ENCODE results near the gene SOAT2.

The SOAT2 gene

DNA sequence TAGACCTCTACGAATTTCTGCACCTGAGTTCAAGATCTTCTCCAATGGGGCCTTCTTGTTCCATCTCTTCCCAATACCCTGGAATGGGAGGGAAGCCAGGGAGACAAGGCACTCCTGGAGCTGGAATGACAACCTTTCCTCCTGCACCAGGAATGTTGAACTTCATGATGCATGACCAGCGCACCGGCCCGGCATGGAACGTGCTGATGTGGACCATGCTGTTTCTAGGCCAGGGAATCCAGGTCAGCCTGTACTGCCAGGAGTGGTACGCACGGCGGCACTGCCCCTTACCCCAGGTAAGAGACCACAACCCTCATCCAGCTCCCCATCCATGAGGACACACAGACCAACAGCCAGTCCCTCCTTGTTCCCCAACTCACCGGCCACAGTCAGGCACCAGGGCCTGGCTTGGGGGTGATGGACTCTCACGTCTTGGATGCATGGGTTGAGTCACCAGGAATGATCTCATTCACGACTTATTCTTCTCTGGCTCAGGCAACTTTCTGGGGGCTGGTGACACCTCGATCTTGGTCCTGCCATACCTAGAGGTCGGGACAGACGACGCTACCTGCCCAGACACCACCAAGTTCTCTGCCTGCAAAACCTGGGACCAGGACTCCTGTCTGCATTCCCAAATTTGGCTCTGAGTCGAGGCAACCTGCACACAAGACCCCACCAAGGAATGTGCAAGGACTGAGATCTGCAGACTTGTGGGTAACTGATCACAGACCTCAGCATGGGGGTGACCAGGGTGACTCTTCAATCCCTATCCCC is 20.5 kb downstream of the SOAT2 start:
- no peak overlapping the region for H3K4me3 ChIP-seq (ENCODE audit: low read depth, low read length)
- no peak for DNase-seq (ENCODE audit: low read depth)
- TF ChIP-seq, protein P1, sequence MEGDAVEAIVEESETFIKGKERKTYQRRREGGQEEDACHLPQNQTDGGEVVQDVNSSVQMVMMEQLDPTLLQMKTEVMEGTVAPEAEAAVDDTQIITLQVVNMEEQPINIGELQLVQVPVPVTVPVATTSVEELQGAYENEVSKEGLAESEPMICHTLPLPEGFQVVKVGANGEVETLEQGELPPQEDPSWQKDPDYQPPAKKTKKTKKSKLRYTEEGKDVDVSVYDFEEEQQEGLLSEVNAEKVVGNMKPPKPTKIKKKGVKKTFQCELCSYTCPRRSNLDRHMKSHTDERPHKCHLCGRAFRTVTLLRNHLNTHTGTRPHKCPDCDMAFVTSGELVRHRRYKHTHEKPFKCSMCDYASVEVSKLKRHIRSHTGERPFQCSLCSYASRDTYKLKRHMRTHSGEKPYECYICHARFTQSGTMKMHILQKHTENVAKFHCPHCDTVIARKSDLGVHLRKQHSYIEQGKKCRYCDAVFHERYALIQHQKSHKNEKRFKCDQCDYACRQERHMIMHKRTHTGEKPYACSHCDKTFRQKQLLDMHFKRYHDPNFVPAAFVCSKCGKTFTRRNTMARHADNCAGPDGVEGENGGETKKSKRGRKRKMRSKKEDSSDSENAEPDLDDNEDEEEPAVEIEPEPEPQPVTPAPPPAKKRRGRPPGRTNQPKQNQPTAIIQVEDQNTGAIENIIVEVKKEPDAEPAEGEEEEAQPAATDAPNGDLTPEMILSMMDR (IDR thresholded peaks at IDR 0.05; ENCODE audit: low read depth, low read length, missing control alignments) = no peak

DNA sequence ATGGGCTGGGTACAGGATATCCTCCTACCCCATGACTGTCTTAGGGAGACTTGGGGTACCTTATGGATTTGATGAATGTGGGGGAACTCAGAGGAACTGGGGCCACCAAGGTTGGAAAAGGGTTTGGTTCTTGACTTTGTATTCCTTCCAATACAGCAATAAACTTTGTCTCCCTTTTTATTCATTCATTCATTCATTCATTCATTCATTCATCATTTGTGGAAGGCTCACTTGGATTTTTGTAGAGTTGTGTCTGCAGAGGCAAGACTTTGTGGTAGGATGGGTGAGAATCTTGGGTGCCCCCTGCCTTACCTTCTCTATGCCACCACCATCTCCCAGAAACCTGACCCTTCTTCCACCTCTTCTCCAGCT is 21.1 kb downstream of the SOAT2 start:
- DNase-seq (ENCODE audit: low read depth) = no peak
- TF ChIP-seq, protein P1 (IDR thresholded peaks at IDR 0.05; ENCODE audit: low read depth, low read length, missing control alignments) = no peak
- H3K4me3 ChIP-seq (ENCODE audit: low read depth, low read length) = no peak overlapping the region

DNA sequence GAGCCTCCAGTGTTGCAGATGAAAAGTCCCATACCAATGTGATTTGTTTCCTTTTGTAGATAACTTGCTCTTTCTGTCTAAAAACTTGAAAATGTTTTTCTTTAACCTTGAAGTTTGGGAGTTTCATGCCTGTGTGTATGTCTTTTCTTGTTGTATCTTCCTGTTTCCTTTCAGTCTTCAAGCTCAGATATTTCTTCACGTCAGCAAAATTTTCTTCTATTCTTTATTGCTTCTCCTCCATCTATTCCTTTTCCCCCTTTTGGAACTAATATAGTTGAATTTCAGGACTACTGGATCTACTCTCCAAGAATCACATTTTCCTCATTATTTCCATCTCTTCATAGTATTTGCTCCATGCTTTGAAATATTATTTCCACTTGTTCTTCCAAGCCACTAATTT is 23.9 kb downstream of the SOAT2 start:
- H3K4me3 ChIP-seq (ENCODE audit: low read depth, low read length) = no peak overlapping the region
- DNase-seq (ENCODE audit: low read depth) = no peak
- TF ChIP-seq, protein P1 (IDR thresholded peaks at IDR 0.05; ENCODE audit: low read depth, low read length, missing control alignments) = no peak

DNA sequence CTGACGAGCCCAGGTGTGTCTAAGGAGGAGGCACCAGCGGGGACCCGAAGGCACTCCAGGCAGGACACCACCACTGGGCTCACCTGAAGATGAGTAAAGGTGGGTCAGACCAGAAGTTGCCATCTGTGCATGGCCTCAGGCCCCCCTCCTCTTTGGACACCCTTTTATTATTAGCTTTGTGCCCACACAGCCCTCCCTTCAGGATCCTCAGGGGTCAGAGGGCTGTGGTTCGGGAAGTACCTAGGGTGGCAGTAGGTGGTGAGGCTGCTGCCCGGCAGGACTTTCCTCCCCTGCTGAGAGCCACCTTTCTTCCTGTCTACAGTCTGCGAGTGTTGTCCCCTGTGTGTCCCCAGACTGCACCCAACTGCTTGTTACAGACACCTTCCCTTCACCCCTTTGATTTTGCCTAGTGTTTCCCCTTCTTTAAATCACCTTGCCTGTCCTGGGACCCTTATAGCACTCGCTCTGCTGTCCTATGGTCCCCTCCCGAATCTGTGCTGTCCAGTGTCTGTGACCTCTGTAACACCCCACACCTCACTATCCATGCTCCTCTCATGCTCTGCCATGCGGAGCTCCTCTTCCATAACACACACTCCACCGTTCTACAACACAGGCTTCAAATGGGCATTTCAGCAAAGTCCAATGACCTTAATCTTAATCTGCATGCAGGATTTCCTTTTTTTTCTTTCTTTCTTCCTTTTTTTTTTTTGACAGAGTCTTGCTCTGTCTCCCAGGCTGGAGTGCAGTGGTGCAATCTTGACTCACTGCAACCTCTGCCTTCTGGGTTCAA is 25.7 kb downstream of the SOAT2 start:
- TF ChIP-seq, protein P1 (IDR thresholded peaks at IDR 0.05; ENCODE audit: low read depth, low read length, missing control alignments) = no peak
- no peak for DNase-seq (ENCODE audit: low read depth)
- H3K4me3 ChIP-seq (ENCODE audit: low read depth, low read length) = no peak overlapping the region

DNA sequence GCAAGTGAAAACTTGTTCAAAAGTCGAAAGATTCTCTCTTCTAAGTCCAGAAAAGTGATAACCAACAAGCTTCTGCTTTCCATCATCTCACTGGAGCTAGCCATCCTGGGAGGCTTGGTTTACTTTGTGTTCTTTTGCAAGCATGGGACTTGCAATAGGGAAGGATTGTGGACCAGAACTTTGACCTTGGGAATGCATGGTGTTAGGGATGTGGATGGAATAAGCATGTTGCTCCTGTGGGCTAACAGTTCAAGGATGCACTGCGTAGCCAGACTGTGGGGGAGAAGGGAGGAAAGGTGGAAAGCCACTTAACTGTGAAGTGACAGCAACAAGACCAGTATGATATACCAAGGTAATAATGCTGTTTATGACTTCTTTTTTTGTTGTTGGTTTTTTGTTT is 28.6 kb downstream of the SOAT2 start:
- no peak for DNase-seq (ENCODE audit: low read depth)
- H3K4me3 ChIP-seq (ENCODE audit: low read depth, low read length) = no peak overlapping the region
- TF ChIP-seq, protein P1 (IDR thresholded peaks at IDR 0.05; ENCODE audit: low read depth, low read length, missing control alignments) = no peak

DNA sequence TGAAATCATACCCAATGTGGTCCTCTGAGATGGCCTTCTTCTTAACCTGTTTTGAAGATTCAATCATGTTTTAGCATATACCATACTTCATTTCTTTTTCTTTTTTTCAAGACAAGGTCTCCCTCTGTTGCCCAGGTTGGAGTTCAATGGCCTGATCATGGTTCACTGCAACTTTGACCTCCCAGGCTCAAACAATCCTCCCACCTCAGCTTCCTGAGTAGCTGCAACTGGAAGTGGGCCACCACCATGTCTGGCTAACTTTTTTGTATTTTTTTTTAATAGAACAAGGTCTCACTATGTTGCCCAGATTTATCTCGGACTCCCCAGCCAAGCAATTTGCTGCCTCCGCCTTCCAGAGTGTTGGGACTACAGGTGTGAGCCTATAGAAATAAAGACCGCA is 30.4 kb downstream of the SOAT2 start:
- no peak overlapping the region for H3K4me3 ChIP-seq (ENCODE audit: low read depth, low read length)
- TF ChIP-seq, protein P1 (IDR thresholded peaks at IDR 0.05; ENCODE audit: low read depth, low read length, missing control alignments) = no peak
- DNase-seq (ENCODE audit: low read depth) = no peak

Data from GM12864 (cell line).